HG02678 (cell line): ENCODE measurements around the gene PCDH17.

Experiments used
- ATAC-seq: cut with Tn5 transposase; IDR thresholded peaks from one replicate; pipeline ENCODE4 v1.9.1; 2021; ENCODE audit warnings: mild to moderate bottlenecking, moderate library complexity; ENCODE audit not compliant: unreplicated experiment

Gene PCDH17

GRCh38 chr13:57635541-57636085 is 4.1 kb downstream of the PCDH17 start:
- ATAC-seq: no peak

DNA sequence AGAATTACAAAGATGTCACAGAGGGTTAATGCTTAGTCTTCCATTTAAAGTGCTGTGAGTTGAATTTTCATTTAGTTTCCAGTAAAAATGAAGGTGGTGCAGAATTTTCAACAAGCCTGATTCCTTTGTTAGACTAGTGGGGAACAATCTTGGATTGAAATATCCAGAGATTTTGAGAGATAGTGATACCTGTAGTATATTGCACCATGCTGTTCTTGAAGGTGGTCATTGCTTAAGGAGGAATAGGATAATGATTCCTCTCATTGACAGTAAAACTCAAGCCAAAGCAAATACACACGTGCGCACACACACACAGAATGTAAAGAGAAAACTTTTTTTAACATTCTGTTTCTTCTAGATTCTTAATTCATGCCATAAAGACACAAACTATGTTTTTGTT is 5.3 kb downstream of the PCDH17 start:
- no peak for ATAC-seq

GRCh38 chr13:57637515-57637914 is 6.0 kb downstream of the PCDH17 start:
- no peak for ATAC-seq

DNA sequence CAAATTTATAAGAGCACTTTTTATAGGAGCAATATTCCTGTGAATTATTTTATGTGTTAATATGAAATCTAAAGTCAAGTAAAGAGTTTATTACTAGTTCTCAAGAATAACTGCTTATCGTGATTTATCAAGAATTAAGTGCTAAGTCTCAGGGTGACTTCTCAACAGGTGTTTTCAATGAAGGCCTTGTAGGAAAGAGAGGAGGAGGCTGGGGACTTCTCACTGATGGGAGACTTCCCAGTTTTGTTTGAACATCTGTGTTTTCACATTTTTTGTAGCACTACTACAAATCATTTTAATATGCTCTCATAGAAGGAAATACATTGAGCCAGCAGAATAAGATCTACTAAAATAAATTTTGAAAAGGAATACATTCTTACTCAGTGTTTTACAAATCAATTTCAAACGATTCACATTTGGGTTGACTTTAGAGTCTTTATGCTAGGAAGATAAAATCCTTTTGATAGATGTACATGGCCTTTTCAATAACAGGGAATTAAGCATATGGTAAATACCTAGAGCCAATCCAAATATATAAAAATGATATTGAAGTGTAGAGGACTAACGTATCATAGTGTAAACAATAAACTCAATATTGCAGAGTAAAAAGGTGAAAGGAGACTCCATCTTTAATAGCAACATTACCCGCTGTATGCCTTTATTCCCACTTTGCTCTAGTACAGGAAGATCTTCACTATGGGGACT is 6.8 kb downstream of the PCDH17 start:
- no peak for ATAC-seq

DNA sequence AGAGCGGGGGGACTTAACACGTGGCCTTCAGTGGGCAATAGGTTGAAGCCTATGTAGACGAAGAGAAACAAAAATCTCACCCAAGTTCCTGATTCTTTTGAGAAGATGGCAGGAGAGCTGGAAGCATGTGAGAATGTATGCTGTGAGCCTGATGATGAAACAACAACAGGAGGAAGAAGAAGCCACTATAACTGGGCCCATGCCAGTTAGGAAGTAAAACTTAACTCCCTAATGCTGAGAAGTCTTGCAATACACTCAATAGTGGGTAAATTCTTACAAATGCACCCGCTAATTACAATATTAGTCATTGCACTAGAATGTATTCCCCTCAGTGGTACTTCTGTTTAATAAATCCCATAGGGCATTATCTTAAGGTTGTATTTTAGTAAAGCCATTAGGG is 9.1 kb downstream of the PCDH17 start:
- no peak for ATAC-seq

DNA sequence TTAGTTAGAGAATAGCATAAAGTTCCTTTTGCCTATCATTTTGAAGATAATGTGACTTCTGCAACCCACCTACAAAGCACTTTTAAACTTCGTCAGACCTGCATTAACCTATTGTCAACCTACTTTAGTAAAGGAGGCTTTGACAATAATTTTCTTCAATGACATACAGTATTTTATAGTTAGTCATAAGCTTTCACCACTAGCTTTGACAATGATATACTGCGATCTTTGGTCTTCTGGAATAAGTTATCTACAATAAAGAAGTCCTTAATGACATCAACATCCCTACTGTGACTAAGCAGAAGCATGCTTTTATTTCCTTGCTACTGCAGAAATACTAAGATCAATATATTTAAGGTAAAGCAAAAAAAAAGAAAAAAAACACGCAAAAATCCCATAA is 9.5 kb downstream of the PCDH17 start:
- no peak for ATAC-seq

DNA sequence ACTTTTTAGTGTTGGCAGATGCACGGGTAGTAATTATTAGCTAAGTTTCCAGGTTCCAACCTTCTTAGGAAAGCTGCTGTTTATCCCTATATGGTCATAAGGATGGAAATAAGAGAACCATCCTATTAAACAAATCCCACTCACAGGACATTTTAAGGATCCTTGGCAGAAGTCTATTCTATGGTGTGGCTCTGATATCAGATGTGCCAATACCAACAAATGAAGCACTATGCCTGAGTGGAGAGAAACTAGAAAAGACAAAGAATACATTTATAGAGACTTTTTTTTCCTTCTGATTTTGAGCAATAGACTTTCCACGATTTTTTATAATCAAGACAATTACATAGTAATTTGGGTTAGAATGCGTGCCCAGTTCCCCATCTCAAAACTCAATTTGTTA is 12.6 kb downstream of the PCDH17 start:
- no peak for ATAC-seq

GRCh38 chr13:57653229-57653989 is 21.9 kb downstream of the PCDH17 start:
- ATAC-seq: no peak

GRCh38 chr13:57665481-57665880 is 33.9 kb downstream of the PCDH17 start:
- no peak for ATAC-seq

- ATAC-seq: no peak
These were observed 34.8 kb downstream of the PCDH17 start for GRCh38 chr13:57666131-57666953.

GRCh38 chr13:57672168-57672567 is 40.6 kb downstream of the PCDH17 start:
- no peak for ATAC-seq

- ATAC-seq: no peak
These were observed 41.7 kb downstream of the PCDH17 start for GRCh38 chr13:57673197-57673596.

DNA sequence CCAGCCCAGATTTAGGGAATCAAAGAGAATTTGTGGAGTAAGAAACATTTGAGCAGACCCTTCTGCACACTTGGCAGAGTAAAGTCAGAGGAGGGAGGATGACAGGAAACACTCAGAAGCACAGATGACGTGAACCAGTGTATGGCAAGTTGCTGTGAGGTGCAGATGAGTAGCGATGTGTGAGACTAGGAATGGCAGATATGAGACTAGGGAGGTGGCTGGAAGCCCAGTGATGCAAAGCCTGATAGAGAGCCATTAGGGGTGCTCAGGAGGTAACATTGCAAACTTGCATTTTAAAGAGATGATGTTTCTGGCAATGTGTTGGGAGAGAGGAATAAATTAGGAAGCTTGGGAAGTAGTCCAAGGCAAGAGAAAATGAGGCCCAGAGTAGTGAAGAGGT is 44.0 kb downstream of the PCDH17 start:
- ATAC-seq: no peak

DNA sequence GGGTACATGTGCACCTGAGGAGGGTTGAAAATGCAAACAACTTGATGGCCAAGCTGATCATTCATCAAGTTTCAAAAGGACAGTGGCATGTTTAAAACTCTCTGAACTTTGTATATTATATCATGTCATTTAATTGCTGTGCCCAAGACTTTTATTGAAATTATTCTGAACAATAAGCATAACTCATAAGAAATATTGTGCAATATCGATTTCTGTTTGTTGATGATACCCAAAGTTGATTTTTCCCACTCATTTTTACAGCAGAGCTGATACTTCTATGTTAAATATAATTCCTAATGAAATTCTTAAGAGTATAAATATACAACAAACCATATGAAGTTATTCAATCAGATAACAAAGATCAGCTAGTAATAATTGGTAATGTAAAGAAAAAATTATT is 49.1 kb downstream of the PCDH17 start:
- ATAC-seq: no peak

DNA sequence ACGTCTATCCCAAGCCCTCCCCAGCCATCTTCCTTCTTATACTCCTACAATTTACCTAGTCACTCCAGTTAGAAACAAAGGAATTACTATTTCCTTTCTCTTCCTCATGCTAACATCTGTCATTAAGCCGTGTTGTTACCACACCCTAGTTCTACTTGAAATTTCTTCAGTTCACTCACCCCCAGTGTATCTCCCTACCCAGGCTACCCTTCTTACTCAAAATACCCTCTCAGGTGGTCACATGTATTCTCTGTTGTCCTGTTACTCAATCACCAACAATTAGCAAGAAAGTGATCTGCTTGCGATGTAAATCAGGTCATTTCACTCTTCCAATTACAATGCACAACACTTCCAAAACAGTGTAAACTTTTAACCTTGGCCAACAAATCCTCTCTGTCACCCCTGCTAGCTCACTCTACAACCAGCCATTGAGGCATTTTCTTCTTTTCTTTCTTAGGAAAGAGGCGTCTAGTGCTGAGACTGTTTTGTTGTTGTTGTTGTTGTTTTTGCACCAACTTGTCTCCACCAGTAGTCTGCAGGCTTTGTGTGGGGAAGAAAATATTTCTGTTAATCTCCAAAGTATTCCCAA is 50.7 kb downstream of the PCDH17 start:
- ATAC-seq: no peak

DNA sequence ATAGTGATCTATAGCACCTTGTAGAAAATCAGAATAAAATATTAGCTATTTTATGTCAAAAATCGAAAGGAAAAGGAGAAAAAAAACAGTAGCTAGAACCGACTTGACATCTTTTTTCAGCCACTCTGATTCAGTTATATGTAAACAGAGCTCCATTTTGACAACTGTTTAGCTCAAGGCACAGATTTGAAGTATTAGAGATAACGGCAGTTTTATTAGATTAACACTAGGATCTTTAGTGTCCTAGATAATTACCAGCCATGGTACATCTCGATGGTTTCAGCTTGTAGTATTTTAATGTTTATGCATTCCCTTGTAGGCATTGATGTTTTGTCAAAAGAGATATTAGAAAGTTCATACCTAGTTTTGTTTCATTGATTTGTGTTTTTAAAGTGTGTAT is 67.3 kb downstream of the PCDH17 start:
- ATAC-seq: no peak

DNA sequence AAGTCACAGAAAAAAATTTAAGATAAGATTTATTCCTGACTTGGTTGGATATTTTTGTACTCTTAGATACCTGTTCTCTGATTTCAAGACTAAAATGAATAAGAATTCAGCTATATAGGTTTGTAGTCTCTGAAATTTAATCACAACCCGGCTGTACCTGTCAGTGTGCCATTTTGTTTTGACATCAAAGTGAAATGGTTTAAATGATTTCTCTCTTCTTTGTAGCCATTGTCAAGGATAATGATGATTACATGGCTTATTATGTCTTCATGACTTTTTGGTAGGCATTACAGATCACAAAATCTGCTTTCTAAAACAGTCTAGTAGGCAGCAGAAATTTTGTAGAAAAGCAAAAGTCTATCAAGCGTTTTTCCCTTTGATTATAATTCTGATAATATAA is 72.5 kb downstream of the PCDH17 start:
- ATAC-seq: no peak

- ATAC-seq: no peak
These were observed 84.8 kb downstream of the PCDH17 start for GRCh38 chr13:57716295-57716694.

DNA sequence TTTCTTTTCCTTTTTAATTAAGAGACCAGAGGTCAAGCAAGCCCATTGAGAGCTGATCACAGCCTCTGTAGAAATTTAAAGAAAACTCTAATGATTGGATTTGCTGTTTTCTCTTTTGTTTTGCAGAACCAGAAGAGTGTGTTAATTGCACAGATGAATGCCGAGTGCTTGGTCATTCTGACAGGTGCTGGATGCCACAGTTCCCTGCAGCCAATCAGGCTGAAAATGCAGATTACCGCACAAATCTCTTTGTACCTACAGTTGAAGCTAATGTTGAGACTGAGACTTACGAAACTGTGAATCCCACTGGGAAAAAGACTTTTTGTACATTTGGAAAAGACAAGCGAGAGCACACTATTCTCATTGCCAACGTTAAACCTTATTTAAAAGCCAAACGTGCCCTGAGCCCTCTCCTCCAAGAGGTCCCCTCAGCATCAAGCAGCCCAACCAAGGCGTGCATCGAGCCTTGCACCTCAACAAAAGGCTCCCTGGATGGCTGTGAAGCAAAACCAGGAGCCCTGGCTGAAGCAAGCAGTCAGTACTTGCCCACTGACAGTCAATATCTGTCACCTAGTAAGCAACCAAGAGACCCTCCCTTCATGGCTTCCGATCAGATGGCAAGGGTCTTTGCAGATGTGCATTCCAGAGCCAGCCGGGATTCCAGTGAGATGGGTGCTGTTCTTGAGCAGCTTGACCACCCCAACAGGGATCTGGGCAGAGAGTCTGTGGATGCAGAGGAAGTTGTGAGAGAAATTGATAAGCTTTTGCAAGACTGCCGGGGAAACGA is 93.1 kb downstream of the PCDH17 start:
- ATAC-seq: no peak

GRCh38 chr13:57725480-57725879 is 93.9 kb downstream of the PCDH17 start:
- no peak for ATAC-seq
